Spleen (tissue), 11 donors: ENCODE measurements around the gene MDGA2. TPM values are rescaled to one million over a fixed set of nuclear protein-coding genes. Genes with fewer than 3 reads are reported as not detected.

ENCODE experiments used
- DNase-seq: peaks from one replicate; pipeline ENCODE4 v3.0.0-alpha.2; 2020
- H3K27ac ChIP-seq, 8 donors: fragments of 200-600 bp; sonication (generic) in 7 of 8; 1 replicate in 4 of 8; 2 replicates in 4 of 8; pipeline versions ENCODE4 v1.5.0 to v1.8.0; 2016 to 2021; ENCODE audit warnings: inconsistent platforms in 4 of 8, mild to moderate bottlenecking in 4 of 8, moderate library complexity in 1 of 8
- H3K27me3 ChIP-seq, 7 donors: fragments of 200-600 bp; sonication (generic) in 6 of 7; replicated peaks in 1 of 7; 1 replicate in 4 of 7; 2 replicates in 3 of 7; pipeline versions ENCODE4 v1.5.0 to v1.8.0; 2016 to 2021; ENCODE audit warnings: inconsistent platforms in 3 of 7, mild to moderate bottlenecking in 1 of 7
- H3K36me3 ChIP-seq, 6 donors: fragments of 200-600 bp; sonication (generic) in 5 of 6; 1 replicate in 4 of 6; 2 replicates in 2 of 6; pipeline versions ENCODE4 v1.5.0 to v1.8.0; 2016 to 2021; ENCODE audit warnings: inconsistent platforms in 2 of 6
- H3K4me1 ChIP-seq, 6 donors: fragments of 200-600 bp; sonication (generic) in 5 of 6; 1 replicate in 3 of 6; 2 replicates in 3 of 6; pipeline versions ENCODE4 v1.5.0 to v1.8.0; 2016 to 2021; ENCODE audit warnings: inconsistent platforms in 3 of 6
- H3K4me3 ChIP-seq, 8 donors: fragments of 200-600 bp; sonication (generic) in 7 of 8; 1 replicate in 4 of 8; 2 replicates in 4 of 8; pipeline versions ENCODE4 v1.5.0 to v1.8.0; 2016 to 2021; ENCODE audit warnings: inconsistent platforms in 4 of 8, mild to moderate bottlenecking in 4 of 8, moderate library complexity in 2 of 8
- H3K9me3 ChIP-seq, 8 donors: fragments of 200-600 bp; sonication (generic) in 7 of 8; 1 replicate in 4 of 8; 2 replicates in 4 of 8; pipeline versions ENCODE4 v1.5.0 to v1.8.0; 2016 to 2021; ENCODE audit warnings: inconsistent platforms in 4 of 8
- CTCF ChIP-seq, 11 experiments: fragments of 200-600 bp in 7 of 11; fragments of 450-650 bp in 4 of 11; sonication (generic) in 4 of 11; IDR thresholded peaks in 8 of 11; conservative IDR thresholded peaks in 3 of 11; 1 replicate in 7 of 11; 2 replicates in 4 of 11; pipeline versions ENCODE4 v1.4.0 to v1.8.0; 2016 to 2021; ENCODE audit warnings: antibody characterized with exemption in 11 of 11, inconsistent platforms in 4 of 11, mild to moderate bottlenecking in 1 of 11
- POLR2A ChIP-seq, 3 donors: fragments of 450-650 bp; IDR thresholded peaks; one replicate each; pipeline ENCODE4 v1.5.1; 2017; ENCODE audit warnings: antibody characterized with exemption in 3 of 3, mild to moderate bottlenecking in 1 of 3
- POLR2AphosphoS5 ChIP-seq, 3 donors: sonication (generic); formaldehyde crosslinking; IDR thresholded peaks; one replicate each; pipeline ENCODE4 v1.5.1; 2017; ENCODE audit warnings: antibody characterized with exemption in 3 of 3
- WGBS, 5 donors: extraction: QIAGEN DNeasy Blood & Tissue Kit in 3 of 5; methylation state at CpG; one replicate each; pipeline versions ENCODE4 v1.1.5 to v1.1.7; 2013 to 2018; 5-methylcytosine and 5-hydroxymethylcytosine counted together
- intact Hi-C: fragments of 100-400 bp; cut with DNase I; formaldehyde crosslinking; loops from one replicate; pipeline ENCODE4 v1.15.0; 2023; ENCODE audit warnings: low total_unique reads
- polyA plus RNA-seq, 3 donors: library from polyadenylated mRNA; stranded (reverse); fragments of 200-250 nt; gene quantifications; one replicate each; pipeline ENCODE4 v1.2.1, GENCODE V29; 2013
- total RNA-seq, 7 donors: library from RNA; depleted of rRNA in 3 of 7; stranded (reverse); fragments of >200 nt in 3 of 7; fragmentation: NEBNext Ultra II Directional in 4 of 7; extraction: Animal tissue kit (Norgen Biotek cat#: 25700) in 4 of 7; gene quantifications; one replicate each; pipeline versions ENCODE4 v1.1.0 to v1.2.1, GENCODE V29; 2016 to 2021
- donor health status: healthy with polysubstance abuse.
- donor health status: DM: no; HTN: no; CAD: no; lungs with moderate emphysema.
- donor health status: DM: no; HTN: no; CAD: no.
- donor health status: Bipolar disorder and iron deficiency.
- donor health status: healthy.
- donor health status: DM: no; HTN: no; CAD: no.
- donor health status: DM: yes; HTN: yes; CAD: no.

Gene MDGA2
- total and polyA plus RNA-seq, 10 donors = 0.06 to 0.26 (median 0.07) TPM; not detected in 7

DNA sequence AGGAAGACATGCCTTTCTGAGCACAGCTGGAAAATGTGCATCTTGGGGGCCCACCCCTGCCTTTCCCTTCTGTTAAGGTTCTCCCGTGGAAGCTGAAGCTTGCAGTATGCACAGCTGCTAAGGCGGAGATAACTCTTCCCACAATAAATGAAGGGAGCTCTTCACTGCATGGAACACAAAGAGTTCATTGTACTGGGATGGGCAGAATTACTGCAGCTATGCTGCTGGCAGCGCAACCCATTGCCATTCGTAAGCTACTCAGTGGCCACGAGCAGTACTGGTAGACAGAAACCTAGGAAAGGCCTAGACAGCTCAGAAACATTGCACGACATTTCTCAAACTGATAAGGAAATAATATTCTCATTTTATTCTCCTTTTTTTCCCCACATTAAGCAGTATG, 310.2 kb downstream of the MDGA2 start:
- H3K4me3 ChIP-seq = no peak overlapping the region
- H3K27me3 ChIP-seq = no peaks in the 10 kb centered on the region
- TF ChIP-seq POLR2AphosphoS5 (IDR thresholded peaks at IDR 0.05) = no peak
- no peak for TF ChIP-seq CTCF (IDR thresholded peaks at IDR 0.05 in 8 of 11, conservative IDR thresholded peaks at IDR 0.05 in 3 of 11)
- no peak for TF ChIP-seq POLR2A (IDR thresholded peaks at IDR 0.05)
- intact Hi-C loops = no loop called here
- no peak for DNase-seq
- no peaks in the 10 kb centered on the region for H3K36me3 ChIP-seq
- no peaks in the 10 kb centered on the region for H3K9me3 ChIP-seq
- H3K27ac ChIP-seq = no peak overlapping the region
- no peaks in the 10 kb centered on the region for H3K4me1 ChIP-seq
- 89 to 94% (median 93%) methylated on average over 6 of the region's 6 CpGs for WGBS, 5 donors

GRCh38 chr14:47353186-47353585, 322.2 kb downstream of the MDGA2 start:
- H3K9me3 ChIP-seq = peaks cover 0 to 37% (median 13%) of the 10 kb centered on the region in 8 donors
- H3K4me1 ChIP-seq = no peaks in the 10 kb centered on the region
- intact Hi-C loops = no loop called here
- 50 to 64% (median 59%) methylated on average over 4 of the region's 4 CpGs for WGBS, 5 donors
- no peak overlapping the region for H3K4me3 ChIP-seq
- DNase-seq = no peak
- H3K27ac ChIP-seq = no peak overlapping the region
- TF ChIP-seq POLR2A (IDR thresholded peaks at IDR 0.05) (no peak), POLR2AphosphoS5 (IDR thresholded peaks at IDR 0.05) (no peak), CTCF (IDR thresholded peaks at IDR 0.05 in 8 of 11, conservative IDR thresholded peaks at IDR 0.05 in 3 of 11) (no peak)
- H3K27me3 ChIP-seq = no peaks in the 10 kb centered on the region
- H3K36me3 ChIP-seq = no peaks in the 10 kb centered on the region

DNA sequence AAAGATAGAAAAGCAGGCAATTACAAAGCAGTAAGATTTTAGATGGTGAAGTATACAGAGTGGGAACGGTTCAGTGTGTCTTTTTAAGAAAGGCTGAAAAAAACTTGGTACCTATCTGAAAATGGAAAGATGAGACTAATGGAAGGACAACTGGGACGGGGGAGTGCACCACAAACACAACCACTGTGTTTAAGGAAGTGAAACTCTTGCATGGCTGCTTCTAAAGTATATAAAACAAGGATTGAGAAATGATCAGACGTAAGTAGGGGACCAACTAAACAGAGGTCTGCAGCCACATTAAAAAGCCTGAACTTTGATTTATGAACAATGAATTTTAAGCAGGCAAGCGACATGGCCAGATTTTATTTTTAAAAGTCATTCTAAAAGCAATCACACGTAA, 328.6 kb downstream of the MDGA2 start:
- 43 to 51% (median 46%) methylated on average over 5 of the region's 5 CpGs for WGBS, 5 donors
- H3K4me1 ChIP-seq = peaks cover 0 to 4% (median 0%) of the 10 kb centered on the region in 6 donors
- intact Hi-C loops = no loop called here
- TF ChIP-seq CTCF (IDR thresholded peaks at IDR 0.05 in 8 of 11, conservative IDR thresholded peaks at IDR 0.05 in 3 of 11) (no peak), POLR2AphosphoS5 (IDR thresholded peaks at IDR 0.05) (no peak), POLR2A (IDR thresholded peaks at IDR 0.05) (no peak)
- H3K27me3 ChIP-seq = no peaks in the 10 kb centered on the region
- no peak overlapping the region for H3K4me3 ChIP-seq
- no peak overlapping the region for H3K27ac ChIP-seq
- DNase-seq = no peak
- no peaks in the 10 kb centered on the region for H3K9me3 ChIP-seq
- H3K36me3 ChIP-seq = no peaks in the 10 kb centered on the region

- no peak for TF ChIP-seq CTCF (IDR thresholded peaks at IDR 0.05 in 8 of 11, conservative IDR thresholded peaks at IDR 0.05 in 3 of 11)
- TF ChIP-seq POLR2A (IDR thresholded peaks at IDR 0.05) = no peak
- TF ChIP-seq POLR2AphosphoS5 (IDR thresholded peaks at IDR 0.05) = no peak
These were observed 330.4 kb downstream of the MDGA2 start for GRCh38 chr14:47345016-47345415.

More at GRCh38 chr14:47345016-47345415, 330.4 kb downstream of the MDGA2 start:
- Histone ChIP-seq H3K27ac (no peak overlapping the region), H3K4me3 (no peak overlapping the region), H3K4me1 (peaks cover 0 to 4% (median 0%) of the 10 kb centered on the region in 6 donors), H3K36me3 (no peaks in the 10 kb centered on the region), H3K9me3 (no peaks in the 10 kb centered on the region), H3K27me3 (no peaks in the 10 kb centered on the region)
- 70 to 89% (median 81%) methylated on average over 2 of the region's 2 CpGs for WGBS, 5 donors
- intact Hi-C loops = no loop called here
- no peak for DNase-seq
